Measurements from ENCODE around the gene OSBPL2.

OSBPL2 gene

GRCh38 chr20:62329389-62330377 is 91.4 kb downstream of the OSBPL2 start:
- DNase-seq = no peak

- no peak for DNase-seq
These were observed 92.4 kb downstream of the OSBPL2 start for GRCh38 chr20:62330576-62331317.

DNA sequence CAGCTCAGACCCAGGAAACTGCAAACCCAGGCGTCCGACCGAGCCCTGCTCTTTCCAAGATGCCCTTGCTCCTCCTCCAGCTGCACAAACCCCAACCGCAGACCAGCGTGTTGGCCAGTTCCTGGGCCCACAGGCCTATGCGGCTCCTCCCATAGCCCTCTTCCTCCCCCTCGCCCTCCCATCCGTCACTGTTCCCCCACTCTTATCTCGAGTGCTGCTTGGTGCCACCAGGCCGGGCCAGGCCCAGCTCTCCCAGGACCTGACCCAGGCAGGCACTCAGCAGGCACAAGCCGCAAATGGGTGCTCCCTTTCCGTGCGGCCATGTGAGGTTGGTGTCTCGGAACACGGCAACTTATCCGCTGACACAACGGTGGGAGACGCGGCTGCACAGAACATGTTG is 93.0 kb downstream of the OSBPL2 start:
- DNase-seq = no peak

GRCh38 chr20:62332421-62332820 is 94.1 kb downstream of the OSBPL2 start:
- DNase-seq = no peak

- DNase-seq = no peak
These were observed 94.9 kb downstream of the OSBPL2 start for GRCh38 chr20:62332989-62333819.

DNA sequence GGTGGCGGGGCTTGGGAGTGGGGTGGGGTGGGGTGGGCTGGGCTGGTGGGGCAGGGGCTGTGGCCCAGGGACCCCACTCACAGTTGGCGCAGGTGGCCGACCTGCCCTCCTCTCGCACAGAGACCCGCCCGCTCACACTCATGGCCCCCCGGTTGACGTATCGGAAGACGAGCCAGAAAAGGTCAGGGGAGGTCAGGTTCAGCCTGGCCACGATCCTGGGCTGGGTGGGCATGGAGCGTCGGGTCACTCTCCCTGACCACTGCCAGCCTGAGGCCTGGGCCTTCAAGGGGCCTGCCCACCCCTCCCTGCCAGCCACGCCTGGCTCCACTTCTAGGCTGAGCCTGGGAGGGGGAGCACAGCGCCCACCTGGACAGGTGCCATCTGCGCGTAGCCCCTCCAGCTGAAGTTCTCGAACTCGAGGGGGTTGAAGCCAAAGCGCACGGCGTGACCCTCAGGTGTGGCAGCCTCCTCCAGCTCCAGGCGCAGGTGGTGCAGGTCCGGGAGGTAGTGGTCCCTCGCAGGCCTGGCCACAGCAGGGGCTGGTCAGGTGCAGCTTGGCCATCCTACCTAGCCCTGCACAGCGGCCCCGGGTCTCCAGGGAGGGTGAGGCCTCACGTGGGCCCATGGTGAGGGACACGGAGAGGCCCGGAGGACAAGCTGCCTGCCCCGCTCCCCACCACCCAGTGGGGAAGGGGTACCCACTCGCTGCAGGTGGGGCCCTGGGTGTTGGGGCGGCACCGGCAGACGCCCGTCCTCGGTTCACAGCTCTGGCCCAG is 95.7 kb downstream of the OSBPL2 start:
- DNase-seq = no peak

- no peak for DNase-seq
These were observed 96.6 kb downstream of the OSBPL2 start for GRCh38 chr20:62334881-62335280.

DNA sequence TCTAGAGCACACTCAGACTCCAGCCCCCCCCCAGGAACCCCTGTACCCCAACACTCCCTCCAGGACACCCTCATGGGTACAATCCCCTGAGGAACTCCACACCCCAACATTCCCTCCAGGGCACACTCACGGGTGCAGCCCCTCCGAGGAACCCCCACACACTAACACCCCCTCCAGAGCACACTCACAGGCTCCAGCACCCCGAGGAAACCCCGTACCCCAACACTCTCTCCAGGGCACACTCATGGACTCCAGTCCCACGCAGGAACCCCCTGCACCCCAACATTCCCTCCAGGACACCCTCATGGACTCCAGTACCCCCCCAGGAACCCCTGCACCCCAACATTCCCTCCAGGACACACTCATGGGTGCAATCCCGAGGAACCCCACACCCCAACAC is 97.2 kb downstream of the OSBPL2 start:
- no peak for DNase-seq

- DNase-seq = no peak
These were observed 98.0 kb downstream of the OSBPL2 start for GRCh38 chr20:62336329-62336728.

GRCh38 chr20:62336775-62337557 is 98.6 kb downstream of the OSBPL2 start:
- DNase-seq = no peak

GRCh38 chr20:62337558-62338293 is 99.4 kb downstream of the OSBPL2 start:
- no peak for DNase-seq

- DNase-seq = no peak
These were observed 99.9 kb downstream of the OSBPL2 start for GRCh38 chr20:62338294-62338620.

- DNase-seq = no peak
These were observed 101.3 kb downstream of the OSBPL2 start for GRCh38 chr20:62339647-62340062.

DNA sequence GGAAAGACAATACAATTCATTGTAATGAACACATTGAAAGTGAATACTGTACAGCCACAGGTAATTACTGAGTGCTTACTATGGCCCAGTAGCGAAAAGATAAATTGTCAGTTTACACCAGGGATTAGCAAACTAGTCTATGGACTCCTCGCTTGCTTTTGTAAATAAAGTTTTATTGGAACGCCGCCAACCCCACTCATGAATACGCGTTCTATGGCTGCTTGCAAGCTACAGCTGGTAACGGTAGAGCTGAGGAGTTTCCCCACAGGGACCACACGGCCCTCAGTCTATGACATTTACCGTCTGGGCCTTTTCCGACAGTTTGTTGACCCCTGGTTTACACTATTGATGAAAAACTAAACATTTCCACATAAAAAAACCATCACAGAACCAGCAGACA is 104.6 kb downstream of the OSBPL2 start:
- no peak for DNase-seq

DNA sequence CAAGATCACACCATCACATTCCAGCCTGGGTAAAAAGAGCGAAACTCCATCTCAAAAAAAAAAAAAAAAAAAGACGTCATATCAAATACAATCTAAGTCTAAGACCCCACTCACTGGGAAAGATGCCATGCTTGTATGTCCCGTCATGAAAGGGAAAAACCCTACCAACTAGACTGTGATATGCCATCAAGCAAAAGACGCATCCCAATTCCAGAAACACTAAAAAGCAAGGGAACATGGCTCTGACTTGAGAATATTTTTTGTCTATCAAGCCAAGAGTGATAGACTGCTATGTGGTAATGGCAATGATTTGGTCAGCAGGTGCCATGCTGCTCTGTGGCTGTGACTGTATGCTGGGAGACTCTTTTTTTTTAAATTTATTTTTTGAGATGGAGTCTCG is 105.8 kb downstream of the OSBPL2 start:
- no peak for DNase-seq

- peak; percentile 75 for DNase-seq
These were observed 106.5 kb downstream of the OSBPL2 start for GRCh38 chr20:62344782-62345181.
